Neutrophil (primary cell): Measurements from ENCODE around the gene NUMB.

Experiments used
- H3K27ac ChIP-seq: fragments of 200-600 bp; sonication (generic); 2 replicates; pipeline ENCODE4 v1.5.1; 2016; ENCODE audit warnings: mild to moderate bottlenecking, moderate library complexity
- H3K27me3 ChIP-seq: fragments of 200-600 bp; sonication (generic); 2 replicates; pipeline ENCODE4 v1.6.0; 2016; ENCODE audit warnings: mild to moderate bottlenecking
- H3K36me3 ChIP-seq: fragments of 200-600 bp; sonication (generic); 2 replicates; pipeline ENCODE4 v1.5.1; 2017
- H3K4me1 ChIP-seq, 2 experiments: fragments of 200-600 bp in 1 of 2; sonication (generic) in 1 of 2; 1 replicate in 1 of 2; 2 replicates in 1 of 2; pipeline versions ENCODE4 v1.5.1 to v1.6.1; 2013 to 2016; ENCODE audit warnings: low read depth in 1 of 2, low read length in 1 of 2, mild to moderate bottlenecking in 1 of 2, moderate library complexity in 1 of 2; ENCODE audit not compliant: control insufficient read depth in 1 of 2, insufficient read depth in 1 of 2
- H3K4me3 ChIP-seq, 2 experiments: fragments of 200-600 bp in 1 of 2; sonication (generic) in 1 of 2; 1 replicate in 1 of 2; 2 replicates in 1 of 2; pipeline ENCODE4 v1.5.1; 2013 to 2016; ENCODE audit warnings: low read depth in 1 of 2, low read length in 1 of 2, mild to moderate bottlenecking in 1 of 2, moderate library complexity in 1 of 2
- H3K9me3 ChIP-seq: fragments of 200-600 bp; sonication (generic); 2 replicates; pipeline ENCODE4 v1.5.1; 2016
- CTCF ChIP-seq: fragments of 200-600 bp; sonication (generic); IDR thresholded peaks from 2 replicates; pipeline ENCODE4 v1.5.1; 2016; ENCODE audit warnings: antibody characterized with exemption

The NUMB gene

DNA sequence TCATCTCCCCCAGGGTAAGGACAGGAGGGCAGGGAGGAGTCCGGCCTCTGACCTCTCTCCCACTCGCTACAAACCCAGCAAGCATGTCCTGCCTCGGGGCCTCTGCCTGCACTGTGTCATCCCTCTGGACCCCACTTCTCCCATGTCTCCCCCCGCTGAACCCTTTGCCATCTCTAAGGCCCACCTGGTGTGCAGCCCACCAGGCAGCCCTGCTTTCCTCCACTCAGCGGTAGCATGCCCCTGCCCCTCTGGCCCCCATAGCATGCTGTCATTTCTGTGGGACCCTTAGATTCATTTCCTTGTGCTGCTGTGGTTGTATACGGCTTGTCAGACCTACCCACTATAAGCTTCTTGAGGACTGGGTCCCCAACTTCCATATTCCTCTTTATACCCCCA is 203.3 kb downstream of the NUMB start:
- H3K27me3 ChIP-seq = no peaks in the 10 kb centered on the region
- H3K4me3 ChIP-seq = no peak overlapping the region
- no peak overlapping the region for H3K27ac ChIP-seq
- no peak for TF ChIP-seq CTCF
- H3K4me1 ChIP-seq = no peaks in the 10 kb centered on the region
- H3K36me3 ChIP-seq = no peaks in the 10 kb centered on the region
- no peaks in the 10 kb centered on the region for H3K9me3 ChIP-seq

DNA sequence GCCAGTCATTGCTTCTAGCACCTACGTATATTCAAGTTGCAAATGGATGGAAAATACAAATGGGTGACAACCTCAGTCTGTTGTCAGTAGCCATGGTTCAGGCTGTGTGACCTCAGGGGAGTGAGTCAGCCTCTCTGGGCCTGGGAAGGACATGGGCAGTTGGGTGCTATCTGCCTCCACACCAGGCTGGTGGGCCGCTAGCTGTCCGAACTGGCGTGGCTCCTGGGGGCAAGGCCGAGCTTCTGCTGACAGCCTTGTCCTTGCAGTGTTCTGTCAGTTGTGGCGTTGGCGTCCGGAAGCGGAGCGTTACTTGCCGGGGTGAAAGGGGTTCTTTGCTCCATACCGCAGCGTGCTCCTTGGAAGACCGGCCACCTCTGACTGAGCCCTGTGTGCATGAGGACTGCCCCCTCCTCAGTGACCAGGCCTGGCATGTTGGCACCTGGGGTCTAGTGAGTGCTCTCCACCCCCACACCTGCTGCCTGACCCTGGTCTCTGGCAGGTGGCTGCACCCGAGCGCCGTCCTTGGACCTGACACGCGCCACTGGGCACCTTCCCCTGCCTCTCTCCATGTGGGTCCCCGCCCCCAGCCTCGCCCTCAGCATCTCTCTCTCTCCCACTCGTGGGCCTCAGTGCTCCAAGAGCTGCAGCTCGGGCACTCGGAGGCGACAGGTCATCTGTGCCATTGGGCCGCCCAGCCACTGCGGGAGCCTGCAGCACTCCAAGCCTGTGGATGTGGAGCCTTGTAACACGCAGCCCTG is 203.9 kb downstream of the NUMB start:
- no peak overlapping the region for H3K4me3 ChIP-seq
- no peaks in the 10 kb centered on the region for H3K4me1 ChIP-seq
- no peak for TF ChIP-seq CTCF
- no peaks in the 10 kb centered on the region for H3K27me3 ChIP-seq
- H3K36me3 ChIP-seq = no peaks in the 10 kb centered on the region
- no peaks in the 10 kb centered on the region for H3K9me3 ChIP-seq
- H3K27ac ChIP-seq = no peak overlapping the region

GRCh38 chr14:73253721-73254120 is 204.6 kb downstream of the NUMB start:
- H3K4me1 ChIP-seq = no peaks in the 10 kb centered on the region
- no peak overlapping the region for H3K4me3 ChIP-seq
- no peaks in the 10 kb centered on the region for H3K27me3 ChIP-seq
- no peak for TF ChIP-seq CTCF
- no peaks in the 10 kb centered on the region for H3K9me3 ChIP-seq
- no peak overlapping the region for H3K27ac ChIP-seq
- H3K36me3 ChIP-seq = no peaks in the 10 kb centered on the region

DNA sequence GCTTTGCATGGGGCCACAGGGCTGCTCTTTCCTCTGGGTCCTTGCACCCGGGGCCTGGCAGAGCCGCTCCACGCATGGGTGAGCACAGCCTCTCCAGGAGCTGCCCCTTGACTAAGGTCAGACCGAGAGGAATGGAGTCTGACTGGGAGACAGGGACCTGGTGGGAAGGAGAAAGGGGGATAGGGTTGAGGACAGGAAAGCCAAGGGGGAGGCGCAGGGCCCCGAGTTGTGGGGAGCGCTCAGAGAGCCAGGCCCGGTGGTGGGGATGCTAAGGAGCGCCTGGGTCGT is 205.1 kb downstream of the NUMB start:
- Histone ChIP-seq H3K4me1 (no peaks in the 10 kb centered on the region), H3K4me3 (no peak overlapping the region), H3K27me3 (no peaks in the 10 kb centered on the region), H3K27ac (no peak overlapping the region), H3K36me3 (no peaks in the 10 kb centered on the region), H3K9me3 (no peaks in the 10 kb centered on the region)
- TF ChIP-seq CTCF = no peak

- no peaks in the 10 kb centered on the region for H3K36me3 ChIP-seq
- no peaks in the 10 kb centered on the region for H3K27me3 ChIP-seq
- no peaks in the 10 kb centered on the region for H3K9me3 ChIP-seq
- no peak for TF ChIP-seq CTCF
- H3K4me1 ChIP-seq = no peaks in the 10 kb centered on the region
- H3K27ac ChIP-seq = no peak overlapping the region
- no peak overlapping the region for H3K4me3 ChIP-seq
Observed at GRCh38 chr14:73252491-73253322, 205.6 kb downstream of the NUMB start.
